ENCODE measurements around the gene C1orf167.

GRCh38 chr1:11836955-11837766, 75.2 kb downstream of the C1orf167 start:
- TF ChIP-seq CTCF (conservative IDR thresholded peaks at IDR 0.05 in 1 of 2, IDR thresholded peaks at IDR 0.05 in 1 of 2; ENCODE audit: extremely low read depth in 1 of 2, insufficient read depth in 1 of 2, low read depth in 1 of 2, low read length in 2 of 2) = no peak
- TF ChIP-seq EZH2 (IDR thresholded peaks at IDR 0.05; ENCODE audit: borderline replicate concordance, low read length) = no peak

Measured in mammary epithelial cell (primary cell).